NCI-H1417 (cell line): Measurements from ENCODE around the gene DOCK3.
"Not testable (repeated sequence)": the region's sequence is repeated elsewhere in the genome, so short reads cannot be mapped to it uniquely, and the experiment has no call there.

ENCODE experiments used
- DNase-seq, 3 experiments: peaks; one replicate each; lab custom pipeline; 2025; lab: John Stamatoyannopoulos, UW

Gene DOCK3

GRCh38 chr3:51307945-51308607 lies 633.3 kb downstream of the DOCK3 start:
- not testable (repeated sequence) for DNase-seq

- peak in 1 of 3 experiments; percentile 15 for DNase-seq
Observed at GRCh38 chr3:51311055-51311454, 636.3 kb downstream of the DOCK3 start.

- no peak for DNase-seq
Observed at GRCh38 chr3:51328206-51328605, 653.5 kb downstream of the DOCK3 start.

GRCh38 chr3:51330046-51330445 lies 655.3 kb downstream of the DOCK3 start:
- DNase-seq: no peak

- no peak for DNase-seq
Observed at GRCh38 chr3:51332156-51332555, 657.4 kb downstream of the DOCK3 start.

- DNase-seq: no peak
Observed at GRCh38 chr3:51333021-51333420, 658.3 kb downstream of the DOCK3 start.

- no peak for DNase-seq
Observed at GRCh38 chr3:51336261-51336660, 661.5 kb downstream of the DOCK3 start.

GRCh38 chr3:51337666-51338065 lies 662.9 kb downstream of the DOCK3 start:
- DNase-seq: no peak

- peak in 1 of 3 experiments; percentile 25 for DNase-seq
Observed at GRCh38 chr3:51338632-51339031, 663.9 kb downstream of the DOCK3 start.

- DNase-seq: no peak
Observed at GRCh38 chr3:51340013-51340829, 665.5 kb downstream of the DOCK3 start.

GRCh38 chr3:51340989-51341636 lies 666.4 kb downstream of the DOCK3 start:
- no peak for DNase-seq

- DNase-seq: no peak
Observed at GRCh38 chr3:51343918-51344687, 669.4 kb downstream of the DOCK3 start.

GRCh38 chr3:51350751-51351150 lies 676.0 kb downstream of the DOCK3 start:
- DNase-seq: no peak

- DNase-seq: no peak
Observed at GRCh38 chr3:51353131-51353530, 678.4 kb downstream of the DOCK3 start.

GRCh38 chr3:51353691-51354090 lies 679.0 kb downstream of the DOCK3 start:
- no peak for DNase-seq

GRCh38 chr3:51354172-51354571 lies 679.4 kb downstream of the DOCK3 start:
- peak in 1 of 3 experiments; percentile 4 for DNase-seq

- peak in 2 of 3 experiments; percentile 3 to 31 for DNase-seq
Observed at GRCh38 chr3:51354731-51355615, 680.2 kb downstream of the DOCK3 start.

GRCh38 chr3:51355891-51356578 lies 681.3 kb downstream of the DOCK3 start:
- no peak for DNase-seq

GRCh38 chr3:51357856-51358255 lies 683.1 kb downstream of the DOCK3 start:
- DNase-seq: no peak

GRCh38 chr3:51358981-51359380 lies 684.3 kb downstream of the DOCK3 start:
- no peak for DNase-seq
